ENCODE results near the gene FYB1.

- TF ChIP-seq EZH2 (IDR thresholded peaks at IDR 0.05; ENCODE audit: low read length, unreplicated experiment) (no peak), EZH2phosphoT487 (IDR thresholded peaks at IDR 0.05; ENCODE audit: borderline replicate concordance, low read length) (no peak)
Measured at GRCh38 chr5:39138892-39139291, 80.5 kb downstream of the FYB1 start.

All from PC-3 (cell line).